ENCODE data around the gene NEK7. TPM values are rescaled to one million over a fixed set of nuclear protein-coding genes. Genes with fewer than 3 reads are reported as not detected.

NEK7 gene
- total and polyA plus RNA-seq, 2 of the 4 experiments (the other 2 are of a cell fraction) = 89.0 to 467 TPM

- in situ Hi-C loops (cut with MboI; ENCODE audit: low sequenced_read_pairs) (no loop called here), dilution Hi-C loops (cut with HindIII; ENCODE audit: low sequenced_read_pairs, unreplicated experiment) (no loop called here), intact Hi-C loops (cut with micrococcal nuclease) (no loop called here)
- Histone ChIP-seq H3K27me3 (ENCODE audit: control insufficient read depth, insufficient read depth, low read length) (no peaks in the 10 kb centered on the region), H3K23ac (ENCODE audit: low read depth, low read length) (0 out of 2 replicates have a peak overlapping the region, but pooled peaks have one; percentile 28), H3K9ac (ENCODE audit: low read depth, low read length) (no peak overlapping the region; the same call in 1 of the 2 replicates), H3K4me2 (ENCODE audit: low read depth, low read length) (peak overlapping the region; percentile 31; the same call in 1 of the 2 replicates), H4K91ac (ENCODE audit: insufficient read depth, low read depth, low read length) (no peak overlapping the region), H2BK5ac (ENCODE audit: low read depth, low read length, poor library complexity, severe bottlenecking) (peak overlapping the region; percentile 36), H3K56ac (ENCODE audit: extremely low read depth, insufficient read depth, low read length) (no peak overlapping the region), H3K18ac (ENCODE audit: low read depth, low read length) (no peak overlapping the region; the same call in 1 of the 2 replicates), H3K4me1 (ENCODE audit: control insufficient read depth, insufficient read depth, low read length) (peaks cover 17% of the 10 kb centered on the region), H3K9me1 (ENCODE audit: insufficient read depth, low read length) (peaks cover 24% of the 10 kb centered on the region), H3K4ac (ENCODE audit: low read depth, low read length) (no peak overlapping the region), H3K36me3 (ENCODE audit: control insufficient read depth, insufficient read depth, low read length) (peaks cover 2% of the 10 kb centered on the region; the same call in 1 of the 2 replicates), H3K79me1 (ENCODE audit: low read depth in 1 of 2, low read length in 2 of 2) (peaks cover 3 to 73% of the 10 kb centered on the region in 2 experiments; a peak in 2 of 4 replicates), H3K4me3 (ENCODE audit: insufficient read depth, low read depth, low read length) (no peak overlapping the region), H2AK5ac (ENCODE audit: low read depth, low read length) (no peak overlapping the region), H2BK15ac (ENCODE audit: low read depth, low read length) (no peak overlapping the region), H4K8ac (ENCODE audit: low read depth in 2 of 2, low read length in 2 of 2) (no peak overlapping the region), H2AFZ (replicated peaks; ENCODE audit: low read length, poor library complexity) (no peak overlapping the region), H3K27ac (ENCODE audit: insufficient read depth, low read length) (no peak overlapping the region), H2BK120ac (ENCODE audit: low read depth, low read length) (no peak overlapping the region), H3K14ac (replicated peaks; ENCODE audit: low read depth, low read length) (peak overlapping the region; percentile 46; the same call in 1 of the 2 replicates), H4K20me1 (ENCODE audit: insufficient read depth, low read length) (peaks cover 72% of the 10 kb centered on the region), H4K5ac (ENCODE audit: low read depth, low read length) (no peak overlapping the region; the same call in 1 of the 2 replicates), H2AK9ac (replicated peaks; ENCODE audit: low read depth, low read length, poor library complexity) (no peak overlapping the region), H3K9me3 (ENCODE audit: control insufficient read depth, insufficient read depth, low read length) (no peaks in the 10 kb centered on the region), H2BK20ac (ENCODE audit: low read depth, low read length) (no peak overlapping the region)
- peak; percentile 75 for DNase-seq
- BruUV-seq (replicated peaks) = no TSS peak
- ChIA-PET CTCF (no interaction called here), POLR2A (ENCODE audit: unreplicated experiment) (interaction anchor here (0.7 kb wide), 1 partner anchor 267 kb away, joined by 3 read pairs; no protein-coding TSS in a partner anchor)
- whole genome bisulfite sequencing, 2 experiments (ENCODE audit: extremely low coverage in 2 of 2, insufficient read length in 1 of 2) = no CpG with 5 or more reads among the region's 3 CpGs
- TF ChIP-seq MAFK (IDR thresholded peaks at IDR 0.05; ENCODE audit: low read depth, low read length) (peak; percentile 54), USF2 (IDR thresholded peaks at IDR 0.05; ENCODE audit: low read depth, low read length) (no peak)
- peak; percentile 52 for ATAC-seq (ENCODE audit: low read depth)
These were observed 11.4 kb downstream of the NEK7 start for GRCh38 chr1:198168227-198168626.
